Superior temporal gyrus (tissue), 1 donor: Measurements from ENCODE around the gene CD207.
"Not testable (repeated sequence)": the region's sequence is repeated elsewhere in the genome, so short reads cannot be mapped to it uniquely, and the experiment has no call there.

Experiments used
- DNase-seq: peaks from one replicate; pipeline ENCODE4 v3.0.0-alpha.2; 2016; ENCODE audit errors: extremely low spot score

CD207 gene

DNA sequence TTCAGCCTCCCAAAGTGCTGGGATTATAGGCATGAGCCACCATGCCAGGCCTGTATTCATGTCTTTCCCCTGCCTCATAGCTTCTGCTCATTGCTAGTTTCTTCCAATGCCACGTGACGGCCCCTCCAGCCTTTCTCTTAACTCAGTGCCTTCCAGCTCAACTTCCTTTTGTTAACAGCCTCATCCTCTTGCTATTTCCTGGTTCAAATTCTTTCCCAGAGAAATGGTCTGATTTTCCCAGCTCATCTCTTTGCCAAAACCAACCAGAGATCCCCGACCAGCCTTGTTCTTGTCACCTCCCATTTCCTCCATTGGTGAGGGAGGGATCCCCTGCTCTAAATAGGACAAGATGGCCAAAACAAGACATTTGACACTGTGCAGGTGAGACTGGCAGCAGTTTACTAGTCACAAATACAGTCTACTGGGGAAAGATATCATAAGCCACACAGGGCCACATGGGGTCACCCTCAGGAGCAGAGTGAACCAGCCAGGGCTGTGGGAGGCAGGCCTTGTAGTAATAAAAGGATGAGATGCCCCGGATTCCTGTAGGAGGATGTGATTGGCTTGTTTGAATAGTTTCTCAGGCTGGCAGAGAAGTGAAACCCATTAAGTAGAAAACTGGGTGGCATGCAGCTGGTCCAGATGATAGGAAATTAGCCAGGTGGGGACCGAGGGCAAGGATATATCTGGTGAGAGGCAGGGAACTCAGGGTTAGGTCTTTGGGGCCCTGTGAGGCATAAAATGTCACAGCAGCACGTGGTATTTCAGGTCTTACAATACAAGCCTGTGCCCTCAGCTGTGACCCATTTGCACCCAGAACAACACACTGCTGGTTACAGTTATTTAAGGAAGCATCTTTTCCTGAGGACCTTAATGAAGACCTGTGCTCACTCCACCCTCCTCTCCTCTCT lies 6.4 kb downstream of the CD207 start:
- DNase-seq: no peak

DNA sequence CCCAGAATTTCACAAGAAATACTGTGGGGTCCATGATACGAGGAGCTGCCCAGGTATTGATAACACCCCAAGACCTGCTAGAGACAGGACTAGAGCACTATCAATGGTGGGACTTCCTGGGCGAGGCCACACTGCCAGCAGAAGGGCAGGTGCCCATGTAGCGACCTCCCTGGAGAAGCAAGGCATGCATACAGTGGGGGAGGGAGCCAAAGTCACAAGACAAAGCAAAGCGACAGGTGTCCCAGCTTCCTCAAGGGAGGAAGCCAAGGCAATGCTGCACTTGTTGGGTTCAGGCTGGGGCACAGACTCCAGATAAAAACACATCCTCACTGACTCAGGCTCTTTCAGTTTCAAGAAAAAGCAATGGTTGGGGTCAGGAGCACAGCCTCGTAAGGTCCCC lies 7.5 kb downstream of the CD207 start:
- no peak for DNase-seq

DNA sequence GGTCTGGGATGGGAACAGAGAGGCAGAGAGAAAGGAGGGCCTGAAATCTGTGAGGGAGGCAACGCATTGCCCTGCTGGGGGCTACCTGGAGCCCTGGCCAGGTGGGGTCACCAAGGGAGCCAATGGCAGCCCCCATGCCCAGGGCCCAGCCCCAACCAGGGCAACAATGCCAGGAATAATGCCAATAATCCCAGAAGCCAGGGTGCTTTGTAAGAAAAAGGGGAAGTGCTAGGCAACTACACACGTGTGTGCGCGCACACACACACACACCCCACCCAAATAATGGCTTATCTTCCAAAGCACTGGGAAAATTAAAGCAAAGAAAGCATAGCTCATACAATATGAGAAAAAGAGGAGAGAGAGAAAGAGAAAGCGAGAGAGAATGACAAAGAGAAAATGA lies 8.2 kb downstream of the CD207 start:
- DNase-seq: no peak

- DNase-seq: no peak
Measured at GRCh38 chr2:70826696-70827350, 8.8 kb downstream of the CD207 start.

GRCh38 chr2:70823249-70823648 lies 12.4 kb downstream of the CD207 start:
- no peak for DNase-seq

GRCh38 chr2:70822843-70823242 lies 12.8 kb downstream of the CD207 start:
- DNase-seq: no peak

- no peak for DNase-seq
Measured at GRCh38 chr2:70820499-70820898, 15.1 kb downstream of the CD207 start, which contains the start of gene CLEC4F. Gene CLEC4F, minus strand, starts transcription at chr2:70820599. Its CDS starts 76 bp downstream, at chr2:70820523.

DNA sequence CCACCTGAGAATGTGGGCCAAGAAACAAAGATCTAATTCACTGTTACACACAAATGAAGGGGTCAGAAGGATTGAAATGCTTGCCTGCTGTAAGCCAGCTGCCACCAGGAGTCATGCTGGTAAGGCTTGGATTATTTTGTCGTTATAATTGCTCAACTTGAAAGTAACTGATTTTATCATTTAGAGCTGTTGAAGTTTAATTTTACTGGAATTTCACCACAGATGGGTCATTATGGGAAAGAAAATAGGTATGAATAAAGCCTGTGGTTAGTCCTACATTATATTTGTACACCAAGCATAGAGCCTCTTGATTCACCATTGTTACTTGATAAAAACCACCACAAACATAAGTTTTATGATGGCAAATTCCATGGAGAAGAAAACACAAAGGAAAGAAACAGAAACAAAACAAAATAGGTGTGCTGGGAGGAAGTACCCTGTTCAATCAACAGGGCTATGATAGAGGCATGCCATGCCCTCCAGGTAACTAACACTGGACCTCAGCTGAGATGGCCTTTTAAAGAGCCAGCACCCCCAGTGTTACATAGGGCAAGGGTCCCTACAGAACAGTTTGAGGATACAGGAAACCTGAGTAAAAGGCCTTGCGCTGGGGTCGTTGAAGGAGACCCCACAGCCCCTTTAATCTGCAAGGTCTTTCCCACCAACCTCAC lies 18.2 kb downstream of the CD207 start:
- DNase-seq: no peak

- DNase-seq: no peak
Measured at GRCh38 chr2:70816726-70817125, 18.9 kb downstream of the CD207 start.

DNA sequence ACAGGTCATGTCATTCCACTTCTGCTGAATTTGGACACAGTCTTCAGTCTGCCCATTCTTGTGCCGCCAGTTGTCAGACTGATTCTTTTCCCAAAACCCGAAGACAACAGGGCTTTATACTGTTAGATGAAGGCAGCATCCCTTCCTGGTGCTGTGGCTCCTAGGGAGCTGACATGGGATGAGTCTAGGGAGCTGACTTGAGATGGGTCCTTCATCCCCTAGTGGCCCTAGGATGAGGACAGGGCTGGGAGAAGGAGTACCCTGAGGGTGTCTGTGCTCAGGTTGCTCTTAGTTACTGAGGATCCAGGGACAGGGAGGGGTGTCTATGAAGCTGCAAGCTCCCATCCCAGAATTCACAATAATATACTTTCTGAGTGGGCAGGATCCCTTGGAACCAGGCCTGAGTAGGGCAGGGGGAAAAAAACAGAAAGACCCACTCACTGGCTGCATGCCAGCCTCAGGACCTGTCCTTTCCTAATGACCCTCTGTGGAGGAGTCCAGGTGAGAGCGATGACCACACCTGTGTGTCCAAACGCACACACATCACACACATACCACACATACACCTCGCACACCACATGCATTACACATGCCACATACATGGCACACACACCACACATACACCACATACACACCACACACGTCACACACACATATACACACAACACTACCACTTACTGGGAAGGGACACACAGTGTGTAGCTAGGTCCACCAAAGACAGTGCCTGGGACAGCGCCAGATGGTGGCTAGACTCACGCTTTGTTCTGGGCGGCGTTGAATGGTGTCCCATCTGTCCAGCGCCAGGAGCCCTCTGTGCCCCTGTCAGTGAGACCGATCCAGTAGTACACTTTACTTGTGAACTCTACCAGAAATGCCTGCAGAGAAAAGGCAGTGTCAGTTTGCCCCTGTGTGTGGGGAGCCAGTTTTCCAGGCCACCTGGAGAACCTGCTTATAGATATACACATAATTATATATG lies 26.3 kb downstream of the CD207 start:
- no peak for DNase-seq

GRCh38 chr2:70807828-70808118 lies 27.8 kb downstream of the CD207 start:
- no peak for DNase-seq

DNA sequence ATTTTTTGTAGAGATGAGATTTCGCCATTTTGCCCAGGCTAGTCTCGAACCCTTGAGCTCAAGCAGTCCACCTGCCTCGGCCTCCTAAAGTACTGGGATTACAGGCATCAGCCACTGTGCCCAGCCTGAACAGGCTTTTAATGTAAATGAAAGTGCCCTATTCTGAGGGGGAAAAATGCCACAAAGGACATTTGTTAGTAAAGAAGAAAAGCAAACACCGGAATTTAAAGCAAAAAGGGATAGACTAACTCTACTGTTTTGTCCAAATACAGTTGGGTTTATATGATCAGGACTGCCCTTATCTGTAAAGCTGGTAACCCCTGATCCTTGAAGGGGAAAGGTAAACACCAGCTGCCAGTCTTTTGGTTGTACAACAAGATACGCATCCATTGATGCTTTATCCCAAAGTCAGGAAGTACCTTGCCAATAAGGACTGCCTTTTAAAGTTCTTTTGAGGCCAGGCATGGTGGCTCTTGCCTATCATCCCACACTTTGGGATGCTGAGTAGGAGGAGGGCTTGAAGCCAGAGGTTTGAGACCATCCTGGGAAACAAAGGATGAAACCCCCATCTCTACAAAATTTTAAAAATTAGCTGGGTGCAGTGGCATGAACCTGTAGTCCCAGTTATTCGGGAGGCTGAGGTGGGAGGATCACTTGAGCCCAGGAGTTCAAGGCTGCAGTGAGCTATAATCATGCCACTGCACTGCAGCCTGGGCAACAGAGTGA lies 28.4 kb downstream of the CD207 start:
- DNase-seq: no peak

DNA sequence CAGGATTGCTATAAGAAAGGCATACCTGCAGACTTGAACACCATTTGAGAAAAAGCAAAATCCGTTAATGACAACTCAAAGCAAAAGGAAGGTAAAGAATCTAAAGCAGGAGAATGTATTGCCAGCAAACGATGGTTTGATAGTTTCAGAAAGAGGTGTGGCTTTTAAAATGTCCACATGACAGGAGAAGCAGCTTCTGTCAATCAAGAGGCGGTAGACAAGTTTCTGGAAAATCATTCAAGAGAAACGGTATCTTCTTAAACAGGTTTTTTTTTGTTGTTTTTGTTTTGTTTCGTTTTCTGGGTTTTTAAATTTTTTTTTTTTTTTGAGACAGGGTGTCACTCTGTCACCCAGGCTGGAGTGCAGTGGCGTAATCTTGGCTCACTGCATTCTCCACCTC lies 29.0 kb downstream of the CD207 start:
- DNase-seq: no peak

DNA sequence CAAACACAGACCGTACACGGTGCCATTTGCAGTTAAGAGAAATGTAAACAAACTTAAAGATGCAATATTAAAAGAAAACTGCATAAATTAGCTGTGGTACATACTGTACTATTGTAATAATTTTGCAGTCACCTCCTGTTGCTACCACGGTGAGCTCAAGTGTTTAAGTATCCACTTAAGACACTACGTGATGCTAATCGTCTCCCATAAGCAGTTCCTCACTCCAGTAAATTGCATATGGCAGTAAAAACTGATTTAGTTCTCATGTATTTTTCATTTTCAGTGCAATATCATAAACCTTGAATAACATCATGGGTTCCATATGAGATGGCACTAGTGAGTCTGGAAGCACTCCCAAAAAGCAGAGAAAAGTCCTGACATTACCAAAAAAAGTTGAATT lies 29.6 kb downstream of the CD207 start:
- no peak for DNase-seq

DNA sequence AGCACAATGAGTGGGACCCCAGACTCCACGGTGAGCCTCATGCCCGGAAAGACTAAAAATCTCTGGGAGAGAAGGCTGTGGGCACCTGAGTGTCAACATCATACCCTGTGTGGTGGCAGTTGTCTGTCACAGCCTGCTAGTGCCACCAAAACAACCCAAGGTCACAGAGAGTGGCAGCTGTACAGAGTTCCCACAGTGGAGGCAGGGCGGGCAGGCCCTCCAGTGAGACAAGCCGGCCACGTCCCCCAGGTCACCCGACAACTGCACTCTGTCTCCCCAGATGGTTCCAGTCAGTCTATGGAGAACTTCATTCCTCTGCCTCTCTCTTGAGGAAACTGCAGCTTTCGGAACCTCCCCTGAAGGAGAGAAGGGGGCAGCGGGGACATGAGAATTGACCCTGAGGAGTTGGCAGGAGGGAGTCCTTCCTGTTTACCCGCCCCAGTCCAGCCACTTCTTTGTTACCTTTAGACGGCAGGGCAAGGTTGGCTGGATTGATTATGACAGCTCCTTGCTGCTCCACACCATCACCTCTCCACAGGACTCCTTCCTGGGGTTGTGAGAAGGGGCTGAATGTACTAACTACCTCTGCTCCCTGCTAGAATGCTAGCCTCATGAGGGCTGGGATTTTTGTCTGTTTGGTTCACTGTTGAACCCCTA lies 33.9 kb downstream of the CD207 start:
- DNase-seq: no peak

GRCh38 chr2:70799706-70800105 lies 35.9 kb downstream of the CD207 start:
- no peak for DNase-seq

GRCh38 chr2:70797996-70798395 lies 37.6 kb downstream of the CD207 start:
- DNase-seq: not testable (repeated sequence)

DNA sequence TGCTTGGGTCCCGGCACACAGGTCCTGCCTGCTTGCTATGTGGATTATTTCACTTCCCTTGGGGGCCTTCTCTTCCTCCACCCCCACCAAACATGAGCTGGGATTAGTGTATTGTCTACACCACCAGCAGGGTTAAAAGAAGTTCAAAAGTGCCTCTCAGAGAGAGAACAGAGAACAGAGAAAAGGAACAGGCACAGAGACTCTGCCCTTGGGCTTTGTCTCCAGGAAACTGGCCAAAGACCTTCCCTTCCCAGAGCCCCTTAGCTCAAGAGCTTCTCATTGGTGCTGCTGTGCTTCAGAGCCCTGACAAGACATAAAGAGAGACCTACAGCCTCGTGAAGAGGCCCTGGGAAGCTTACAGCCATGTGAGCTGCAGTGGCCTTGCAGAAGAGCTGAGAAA lies 38.1 kb downstream of the CD207 start:
- DNase-seq: no peak

GRCh38 chr2:70796262-70796661 lies 39.4 kb downstream of the CD207 start:
- no peak for DNase-seq
